NK-92 (cell line): ENCODE measurements around the gene KCNMB2.

Experiments used
- DNase-seq: peaks from one replicate; lab custom pipeline; 2025; ENCODE audit not compliant: unreplicated experiment; lab: John Stamatoyannopoulos, UW

KCNMB2 gene

DNA sequence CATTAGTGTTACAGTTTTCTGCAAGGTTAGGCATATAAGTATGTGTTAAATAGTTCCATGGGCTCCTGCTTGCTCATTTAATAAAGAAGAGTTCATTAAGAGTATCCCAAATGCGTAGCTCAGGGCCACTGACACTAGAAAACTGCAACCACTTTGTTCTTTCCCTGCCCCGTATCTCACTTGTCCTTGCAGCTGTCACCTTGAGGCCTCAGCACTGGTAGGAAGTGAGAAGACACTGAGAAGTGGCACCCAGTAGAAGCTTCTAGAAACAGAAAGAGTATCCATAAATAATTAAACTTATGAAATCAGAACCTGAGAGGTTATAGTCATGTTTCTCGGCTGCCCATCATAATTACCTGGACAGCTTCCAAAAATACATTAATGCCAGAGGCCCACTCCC lies 266.0 kb downstream of the KCNMB2 start:
- DNase-seq = no peak

DNA sequence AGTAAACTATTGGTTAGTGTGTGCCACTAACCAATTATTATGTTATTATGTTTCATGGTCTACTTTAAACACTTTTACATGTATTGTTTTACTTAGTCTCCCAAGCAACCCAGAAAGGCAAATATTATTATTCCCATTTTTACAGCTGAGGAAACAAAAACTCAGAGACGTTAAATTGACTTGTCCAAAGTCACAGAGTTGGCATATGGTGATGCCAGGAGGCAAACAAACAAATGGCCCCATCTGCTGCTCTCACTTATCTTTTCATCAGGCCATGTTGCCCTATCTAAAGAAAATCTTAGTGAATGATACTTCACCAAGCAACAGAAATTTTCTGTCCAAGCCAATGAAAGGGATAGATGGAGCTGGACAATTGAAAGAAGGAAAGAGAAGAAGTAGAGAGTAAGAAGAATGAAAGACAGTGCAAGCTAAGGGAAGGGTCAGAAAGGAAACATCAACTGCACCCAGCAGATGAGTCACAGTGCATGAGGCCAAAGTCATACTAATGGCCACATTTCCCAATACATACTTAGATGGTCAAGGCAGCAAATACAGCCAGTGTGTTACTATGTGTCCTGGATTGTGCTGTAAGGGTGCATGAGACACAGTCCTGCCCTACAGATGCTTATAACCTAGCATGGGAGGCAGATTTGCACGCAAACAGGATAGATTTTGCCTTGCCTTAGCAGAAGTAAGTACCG lies 266.9 kb downstream of the KCNMB2 start:
- DNase-seq = no peak

DNA sequence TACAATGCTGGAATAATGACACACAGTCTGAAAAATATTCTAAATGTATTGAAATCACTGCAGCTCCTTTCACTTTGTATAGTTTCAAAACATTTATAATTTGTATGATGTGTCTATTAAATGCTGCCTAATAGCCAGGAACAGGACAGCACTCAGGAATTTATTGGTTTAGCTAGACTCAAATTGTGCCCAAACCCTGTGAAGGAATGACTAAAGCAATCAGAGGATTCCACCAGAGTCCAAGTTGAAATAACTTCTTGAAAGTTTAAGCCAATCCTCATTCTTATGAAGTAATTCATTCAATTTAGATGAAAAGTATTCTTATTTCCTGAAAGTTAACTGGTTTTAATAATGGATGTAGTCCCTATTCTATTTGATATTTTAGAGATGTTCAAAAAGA lies 268.4 kb downstream of the KCNMB2 start:
- no peak for DNase-seq

DNA sequence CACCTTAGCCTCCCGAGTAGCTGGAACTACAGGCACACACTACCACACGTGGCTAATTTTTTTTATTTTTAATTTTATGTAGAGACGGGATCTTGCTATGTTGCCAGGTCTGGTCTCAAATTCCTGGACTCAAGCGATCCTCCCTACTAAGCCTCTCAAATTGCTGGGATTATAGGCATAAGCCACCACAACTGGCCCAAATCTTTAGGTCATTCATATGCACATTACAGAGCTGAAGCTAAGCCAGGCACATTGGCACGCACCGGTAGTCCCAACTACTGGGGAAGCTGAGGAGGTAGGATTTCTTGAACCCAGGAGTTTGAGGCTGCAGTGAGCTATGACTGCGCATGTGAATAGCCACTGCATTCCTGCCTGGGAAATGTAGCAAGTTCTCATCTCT lies 269.5 kb downstream of the KCNMB2 start:
- DNase-seq = no peak

DNA sequence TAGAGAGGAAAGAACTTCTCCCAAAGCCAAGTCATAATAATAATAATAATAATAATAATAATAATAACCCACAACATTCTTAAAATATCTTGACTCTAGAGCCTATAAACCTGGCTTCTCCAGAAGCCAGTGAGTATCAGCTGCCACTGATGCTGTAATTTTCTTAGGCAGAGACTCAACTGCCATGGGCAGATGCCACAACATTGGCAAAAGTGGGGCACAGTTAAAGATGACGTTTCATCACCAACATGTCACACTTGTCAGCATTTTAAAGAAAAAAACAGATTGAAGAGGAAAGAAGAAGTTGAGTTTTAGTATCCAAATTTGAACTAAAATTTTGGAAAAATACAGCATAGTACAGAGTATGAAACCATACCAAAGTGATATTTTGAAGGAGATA lies 270.4 kb downstream of the KCNMB2 start:
- no peak for DNase-seq

DNA sequence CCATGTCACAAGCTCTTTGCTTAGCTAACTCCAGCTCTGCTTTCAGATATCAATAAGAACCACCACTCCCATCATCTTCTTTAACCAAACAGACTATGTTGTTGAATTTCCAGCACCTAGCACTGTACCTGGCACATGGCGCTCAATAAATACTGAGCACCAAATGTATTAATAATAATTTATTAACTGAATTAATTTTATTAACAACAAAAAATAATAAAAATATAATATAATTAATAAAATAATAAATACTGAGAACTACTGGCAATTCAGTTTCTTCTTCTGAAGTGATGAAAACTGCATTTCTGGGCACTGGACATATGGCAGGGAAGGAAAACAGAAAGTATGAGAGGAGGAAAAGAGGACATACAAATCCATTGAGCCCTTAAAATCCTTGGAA lies 271.5 kb downstream of the KCNMB2 start:
- no peak for DNase-seq

DNA sequence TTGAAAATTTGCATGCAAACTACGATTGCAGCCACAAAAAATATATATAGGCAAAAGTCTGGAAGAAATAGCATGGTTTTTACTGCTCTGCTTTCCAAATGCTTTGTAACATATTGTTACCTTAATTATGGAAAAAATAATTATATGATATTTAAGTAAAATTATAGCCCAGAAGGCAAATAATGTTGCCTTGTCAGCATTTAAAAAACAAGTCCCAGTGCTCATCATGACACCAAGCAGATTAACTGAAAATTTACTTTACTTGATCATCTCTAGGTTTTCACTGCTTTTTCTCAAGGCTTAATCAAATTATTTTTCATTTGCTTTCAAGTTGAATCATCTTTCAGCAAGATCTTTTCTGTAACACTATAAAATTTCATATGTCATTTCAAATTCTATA lies 272.5 kb downstream of the KCNMB2 start:
- no peak for DNase-seq

DNA sequence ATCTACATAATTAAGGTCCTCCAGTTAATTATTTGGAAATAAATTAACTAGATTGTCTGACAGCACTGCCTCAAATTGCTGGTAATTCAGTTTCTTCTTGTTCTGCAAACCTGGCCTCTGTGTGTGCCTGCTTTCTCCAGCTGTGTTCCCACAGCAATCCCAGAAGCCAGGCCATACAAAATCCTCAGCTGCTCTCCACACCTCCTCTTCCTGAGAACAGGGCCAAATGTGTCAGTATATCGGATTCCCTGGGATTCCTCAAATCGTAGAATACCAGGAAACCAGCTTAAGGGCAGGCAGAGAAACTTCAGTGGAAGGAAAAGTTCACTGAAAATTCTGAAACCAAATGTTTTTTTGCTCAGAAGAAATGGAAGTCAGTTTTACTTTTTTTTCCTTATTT lies 273.9 kb downstream of the KCNMB2 start:
- DNase-seq = no peak

DNA sequence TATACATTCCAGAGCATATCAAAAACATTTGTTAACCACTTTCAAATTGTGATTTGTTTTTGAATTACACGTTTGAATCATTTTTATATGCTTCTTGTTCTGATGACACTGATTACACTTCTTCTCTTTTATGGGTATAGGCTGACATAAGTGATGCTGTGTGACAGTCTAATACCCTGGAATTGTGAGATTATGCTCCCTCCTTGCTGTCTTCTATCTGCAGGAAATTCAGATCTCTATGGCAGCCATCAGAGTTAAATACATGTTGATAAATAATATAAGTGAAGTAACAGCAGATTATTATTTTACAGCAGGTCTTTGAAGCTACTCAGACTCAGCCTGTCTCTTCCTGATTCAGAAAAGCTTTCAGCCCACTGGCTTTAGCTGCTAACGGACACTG lies 286.5 kb downstream of the KCNMB2 start:
- DNase-seq = no peak

DNA sequence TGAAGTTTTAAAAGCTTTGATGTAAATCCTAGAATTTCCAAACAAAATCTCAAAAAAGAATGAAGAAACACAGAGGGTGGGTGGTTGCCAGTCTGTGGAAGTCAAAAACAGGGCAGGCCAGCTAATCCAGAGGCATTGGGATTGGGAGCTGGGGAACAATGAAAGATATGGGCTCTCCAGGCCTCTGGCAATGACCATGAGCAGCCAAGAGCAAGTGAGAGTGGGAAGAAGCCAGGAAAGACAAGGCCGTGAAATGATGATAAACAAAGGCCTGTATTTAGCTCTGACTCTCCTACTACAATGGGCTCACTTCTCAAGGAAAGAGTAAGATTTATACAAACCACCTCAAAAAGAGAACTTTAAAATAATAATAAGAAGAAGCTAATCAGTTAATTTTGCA lies 286.9 kb downstream of the KCNMB2 start:
- DNase-seq = no peak

DNA sequence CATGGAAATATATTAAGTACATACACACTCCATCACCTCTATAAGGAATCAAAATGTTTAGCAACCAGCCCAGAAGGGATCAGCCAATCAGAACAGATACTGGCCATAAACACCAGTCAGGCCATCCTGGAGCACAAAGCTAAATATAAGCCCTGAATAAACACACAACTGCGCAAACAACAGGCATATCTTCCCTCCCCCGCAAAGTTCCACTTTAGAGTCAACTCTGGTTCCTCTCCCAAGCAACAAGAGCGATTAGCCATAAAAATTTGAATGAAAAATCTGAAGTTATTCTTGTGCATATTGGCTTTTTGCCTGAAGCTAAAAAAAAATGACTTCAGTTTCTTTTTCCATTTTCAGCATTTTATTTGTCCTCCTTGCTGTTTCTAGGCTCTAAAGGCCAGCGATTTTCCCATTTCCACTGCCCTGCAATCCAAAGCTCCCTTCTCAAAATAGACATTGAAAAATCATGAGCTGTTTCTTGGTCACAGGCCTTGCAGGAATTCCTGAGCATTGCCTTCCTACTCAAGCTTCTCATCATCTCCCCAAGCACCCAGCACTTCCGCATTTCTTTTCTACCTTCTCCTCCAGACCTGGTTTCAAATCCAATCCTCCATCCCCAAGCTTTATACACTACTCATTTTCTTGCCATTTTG lies 287.5 kb downstream of the KCNMB2 start:
- DNase-seq = no peak

DNA sequence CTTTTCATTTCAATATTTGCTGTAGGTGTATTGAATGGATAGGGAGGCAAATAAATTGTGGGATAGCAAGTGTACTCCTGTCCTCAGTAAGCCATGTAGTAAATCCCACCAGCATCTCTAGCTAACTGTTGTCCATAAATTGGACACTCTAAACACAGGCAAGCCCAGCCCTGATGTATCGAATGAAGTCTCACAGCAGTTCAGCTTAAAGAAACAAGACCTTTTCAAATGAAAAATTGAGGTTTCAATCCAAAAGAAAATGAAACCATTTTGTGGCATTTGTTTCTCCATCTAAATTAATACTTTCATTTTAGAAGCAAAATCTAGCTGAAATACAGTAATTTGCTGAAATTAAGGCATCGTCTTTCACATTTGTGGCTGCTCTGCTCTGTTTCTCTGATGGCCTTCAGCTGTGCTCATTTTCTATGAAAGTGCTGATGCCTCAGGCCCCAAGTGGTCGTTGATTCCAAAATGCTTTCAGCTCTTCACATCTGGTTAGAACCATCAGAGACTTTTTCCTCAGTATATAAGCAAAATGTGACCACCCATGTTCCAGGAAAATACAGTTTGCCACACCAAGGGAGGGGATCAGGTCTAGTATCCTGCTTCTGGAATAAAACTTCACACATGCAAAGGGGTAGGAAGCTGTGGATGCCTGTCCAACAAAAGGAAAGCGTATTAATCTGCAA lies 290.3 kb downstream of the KCNMB2 start:
- DNase-seq = no peak

DNA sequence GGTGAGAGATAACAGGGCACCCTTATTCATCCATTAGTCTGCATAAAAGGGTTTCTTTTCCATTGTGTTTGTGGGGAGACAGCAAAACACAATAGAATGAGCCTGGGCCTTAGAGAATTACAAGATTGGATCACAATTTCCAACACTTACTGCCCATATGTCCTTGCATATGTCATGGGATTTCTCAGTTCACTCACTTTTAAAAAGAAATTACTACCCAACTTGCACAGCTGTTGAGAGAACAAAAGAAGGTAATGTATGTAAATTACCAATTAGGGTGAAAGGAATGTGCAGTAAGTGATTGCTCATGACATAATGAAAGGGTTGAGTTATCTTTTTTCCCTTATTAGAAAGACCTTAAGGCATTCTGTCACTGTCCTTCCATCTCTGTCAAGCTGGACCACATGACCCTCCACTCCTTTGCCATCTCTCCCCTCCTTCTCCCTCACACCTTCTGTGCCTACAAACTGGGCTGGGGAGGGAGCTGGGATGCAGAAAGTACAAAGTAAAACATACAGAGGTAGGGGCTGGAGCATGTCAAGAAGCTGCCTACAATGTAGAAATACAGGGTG lies 291.1 kb downstream of the KCNMB2 start:
- no peak for DNase-seq

DNA sequence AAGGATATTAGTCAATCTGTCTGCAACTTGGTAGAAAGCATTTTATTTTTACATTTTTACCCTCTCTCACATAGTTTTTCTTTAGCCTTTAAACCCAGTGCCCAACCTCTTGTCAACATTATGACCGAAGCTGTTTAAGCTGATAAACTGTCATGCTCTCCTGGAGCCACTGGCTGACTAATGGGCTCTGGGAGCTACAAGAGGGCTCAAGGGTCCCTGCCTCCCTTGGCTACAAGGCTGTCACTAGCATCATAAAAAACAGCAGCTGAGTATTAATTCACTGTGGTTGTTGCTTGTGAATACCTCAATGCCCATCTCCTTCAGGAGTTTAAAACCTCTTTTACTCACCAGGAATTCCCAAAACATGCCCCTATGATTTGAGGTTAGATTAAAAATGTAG lies 297.5 kb downstream of the KCNMB2 start:
- no peak for DNase-seq

DNA sequence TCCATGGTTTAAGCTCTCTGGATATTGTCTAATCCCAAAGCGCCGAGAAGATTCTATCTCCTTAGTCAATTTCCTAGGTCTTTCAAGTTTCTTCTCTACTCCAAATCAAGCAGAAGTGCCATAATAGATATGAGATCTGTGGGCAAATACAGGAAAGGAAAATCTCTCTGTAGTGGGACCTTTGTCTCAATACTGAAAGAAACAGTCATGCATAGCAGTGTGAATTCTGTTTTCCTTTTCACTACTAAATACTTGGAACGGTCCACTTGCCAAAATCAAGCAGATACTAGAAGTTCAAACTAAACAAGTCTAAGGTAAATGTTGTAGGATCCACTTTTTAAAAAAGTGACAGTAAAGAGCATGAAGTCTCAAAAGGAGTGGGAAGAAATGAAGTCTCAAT lies 298.8 kb downstream of the KCNMB2 start:
- DNase-seq = no peak

DNA sequence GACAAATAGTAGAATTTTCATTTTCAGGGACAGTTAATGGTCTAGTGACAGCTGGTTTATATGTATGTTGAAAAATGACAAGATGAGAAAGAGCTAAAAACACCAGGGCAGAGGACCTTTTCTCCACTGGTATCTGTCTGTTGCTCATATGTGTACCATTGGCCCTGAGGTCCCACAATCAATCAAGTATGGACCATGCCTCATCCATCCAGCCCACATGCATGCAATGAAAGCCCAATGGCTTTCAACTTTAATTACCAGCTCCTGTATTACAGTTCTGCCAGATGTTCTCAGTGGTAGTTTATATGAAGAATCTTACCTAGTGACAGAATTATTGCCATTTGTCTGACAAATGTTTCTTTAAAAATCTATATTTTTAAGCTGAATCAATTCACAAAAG lies 301.3 kb downstream of the KCNMB2 start:
- DNase-seq = no peak

DNA sequence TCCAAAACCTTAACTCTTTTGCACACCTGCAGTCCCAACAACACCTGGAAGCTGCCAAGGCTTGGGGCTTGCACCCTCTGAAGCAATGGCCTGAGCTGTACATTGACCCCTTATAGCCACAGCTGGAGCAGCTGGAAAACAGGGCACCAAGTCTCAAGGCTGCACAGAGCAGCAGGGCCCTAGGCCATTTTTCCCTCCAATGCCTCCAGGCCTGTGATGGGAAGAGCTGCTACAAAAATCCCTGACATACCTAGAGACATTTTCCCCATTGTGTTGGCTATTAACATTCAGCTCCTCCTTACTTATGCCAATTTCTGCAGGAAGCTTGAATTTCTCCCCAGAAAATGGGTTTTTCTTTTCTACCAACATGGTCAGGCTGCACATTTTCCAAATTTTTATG lies 304.4 kb downstream of the KCNMB2 start:
- DNase-seq = no peak

DNA sequence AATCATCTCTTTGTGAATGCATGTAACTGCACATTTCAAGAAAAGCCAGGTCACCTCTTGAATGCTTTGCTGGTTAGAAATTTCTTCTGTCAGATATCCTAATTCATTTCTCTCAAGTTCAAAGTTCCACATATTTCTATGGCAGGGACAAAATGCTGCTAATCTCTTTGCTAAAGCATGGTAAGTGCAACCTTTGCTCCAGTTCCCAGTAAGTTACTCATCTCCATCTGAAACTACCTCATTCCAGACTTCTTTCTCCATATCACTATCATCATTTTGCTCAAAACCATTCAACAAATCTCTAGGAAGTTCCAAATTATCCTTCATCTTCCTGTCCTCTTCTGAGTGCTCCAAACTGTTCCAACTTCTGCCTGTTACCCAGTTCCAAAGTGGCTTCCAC lies 304.8 kb downstream of the KCNMB2 start:
- no peak for DNase-seq

DNA sequence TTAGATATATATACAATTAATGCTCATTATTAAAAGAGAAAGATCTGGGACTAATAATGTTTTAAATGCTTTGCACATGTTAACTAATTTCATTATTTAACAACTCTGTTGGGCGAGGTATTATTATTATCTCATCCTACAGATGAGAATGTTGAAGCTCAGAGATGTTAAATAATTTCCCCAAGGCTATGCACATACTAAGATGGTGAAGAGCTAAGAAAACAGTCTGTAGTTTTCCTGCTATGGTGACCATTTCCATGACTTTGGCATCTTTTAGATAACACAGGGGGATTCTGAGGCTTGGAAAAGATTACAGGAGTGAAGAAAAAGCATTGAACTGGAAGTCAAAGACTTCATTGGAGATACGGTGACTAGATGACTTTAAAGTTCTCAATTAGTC lies 308.7 kb downstream of the KCNMB2 start:
- no peak for DNase-seq

DNA sequence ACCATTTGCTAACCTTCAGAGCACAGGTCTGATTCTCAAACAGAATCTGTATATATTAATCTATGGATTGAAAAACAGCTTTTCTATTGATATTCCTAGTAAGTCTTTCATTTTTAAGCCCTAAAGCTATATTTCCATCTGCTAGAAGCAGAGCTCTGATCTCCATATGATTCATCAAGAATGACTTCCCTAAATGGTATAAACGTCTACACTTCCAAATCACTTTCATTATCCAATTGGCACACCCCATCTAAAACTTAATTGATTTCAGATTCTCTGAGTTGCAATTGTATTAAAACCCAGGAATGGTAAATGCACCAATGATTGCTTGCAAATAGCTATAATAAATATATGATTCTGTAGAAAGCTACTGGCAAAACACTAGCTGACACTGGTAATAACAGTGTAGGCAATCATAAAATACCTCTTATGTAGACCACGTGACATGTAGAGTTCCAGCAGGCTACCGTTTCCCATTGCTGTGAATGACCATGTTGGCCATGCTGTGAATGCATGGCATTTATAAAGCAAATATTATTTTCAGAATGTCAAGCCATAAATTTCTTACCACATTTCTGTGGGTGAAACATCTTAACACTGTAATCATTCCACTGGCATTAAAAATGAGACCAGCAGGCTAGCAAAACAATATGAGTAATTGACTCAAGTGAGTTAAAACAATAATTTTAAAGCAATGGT lies 309.3 kb downstream of the KCNMB2 start:
- no peak for DNase-seq

DNA sequence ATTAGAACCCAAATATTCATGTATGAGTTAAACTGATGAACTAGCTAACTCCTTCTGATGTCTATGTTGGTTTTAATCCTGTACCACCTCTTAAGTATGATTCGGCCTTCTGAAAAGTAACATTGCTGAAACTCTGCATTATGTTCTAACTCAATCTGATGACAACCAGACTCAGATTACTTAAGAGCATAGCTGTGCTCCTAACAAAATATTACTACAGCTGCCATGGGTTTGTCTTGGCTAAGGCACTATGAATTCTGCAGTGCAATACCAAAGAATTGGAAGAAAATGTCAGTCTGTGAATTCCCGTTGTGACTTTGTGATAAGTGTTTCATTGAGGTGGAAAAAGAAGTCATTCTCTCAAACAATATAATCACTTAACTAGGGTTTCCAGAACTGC lies 311.0 kb downstream of the KCNMB2 start:
- DNase-seq = no peak
